ENCODE measurements around the gene USP40.

USP40 gene

GRCh38 chr2:233453916-233454315 lies 112.7 kb downstream of the USP40 start:
- Histone ChIP-seq H2AFZ (ENCODE audit: low read depth, low read length, severe bottlenecking) (no peak overlapping the region), H3K79me2 (ENCODE audit: insufficient read depth, low read length) (no peaks in the 10 kb centered on the region), H4K20me1 (ENCODE audit: low read depth, low read length) (no peaks in the 10 kb centered on the region), H3K36me3 (ENCODE audit: low read length) (no peaks in the 10 kb centered on the region), H3K9me2 (replicated peaks; ENCODE audit: insufficient read depth, low read length) (no peaks in the 10 kb centered on the region), H3K9ac (ENCODE audit: low read length) (no peak overlapping the region), H3K4me2 (ENCODE audit: low read depth, low read length, poor library complexity, severe bottlenecking) (no peak overlapping the region), H3K27me3 (ENCODE audit: low read length) (no peaks in the 10 kb centered on the region), H3K4me3 (ENCODE audit: insufficient read depth, low read length, poor library complexity, severe bottlenecking) (no peak overlapping the region), H3K27ac (ENCODE audit: low read depth, low read length) (no peak overlapping the region), H3F3A (ENCODE audit: insufficient read depth) (no peaks in the 10 kb centered on the region), H3K9me3 (ENCODE audit: insufficient read depth, low read length) (no peaks in the 10 kb centered on the region)
- TF ChIP-seq EZH2phosphoT487 (conservative IDR thresholded peaks at IDR 0.05; ENCODE audit: low read length): no peak
- TF ChIP-seq CTCF (IDR thresholded peaks at IDR 0.05; ENCODE audit: insufficient read depth, low read length, poor library complexity, severe bottlenecking): no peak

GRCh38 chr2:233453111-233453915 lies 113.3 kb downstream of the USP40 start:
- Histone ChIP-seq H3K9me3 (ENCODE audit: insufficient read depth, low read length) (no peaks in the 10 kb centered on the region), H3K4me3 (ENCODE audit: insufficient read depth, low read length, poor library complexity, severe bottlenecking) (no peak overlapping the region), H3F3A (ENCODE audit: insufficient read depth) (no peaks in the 10 kb centered on the region), H3K9me2 (replicated peaks; ENCODE audit: insufficient read depth, low read length) (no peaks in the 10 kb centered on the region), H3K27ac (ENCODE audit: low read depth, low read length) (no peak overlapping the region), H3K36me3 (ENCODE audit: low read length) (no peaks in the 10 kb centered on the region), H4K20me1 (ENCODE audit: low read depth, low read length) (no peaks in the 10 kb centered on the region), H3K4me2 (ENCODE audit: low read depth, low read length, poor library complexity, severe bottlenecking) (no peak overlapping the region), H3K9ac (ENCODE audit: low read length) (no peak overlapping the region), H2AFZ (ENCODE audit: low read depth, low read length, severe bottlenecking) (no peak overlapping the region), H3K27me3 (ENCODE audit: low read length) (no peaks in the 10 kb centered on the region), H3K79me2 (ENCODE audit: insufficient read depth, low read length) (no peaks in the 10 kb centered on the region)
- no peak for TF ChIP-seq EZH2phosphoT487 (conservative IDR thresholded peaks at IDR 0.05; ENCODE audit: low read length)
- no peak for TF ChIP-seq CTCF (IDR thresholded peaks at IDR 0.05; ENCODE audit: insufficient read depth, low read length, poor library complexity, severe bottlenecking)

- no peak overlapping the region for H3K27ac ChIP-seq (ENCODE audit: low read depth, low read length)
- H3K9me3 ChIP-seq (ENCODE audit: insufficient read depth, low read length): no peaks in the 10 kb centered on the region
- no peaks in the 10 kb centered on the region for H3K27me3 ChIP-seq (ENCODE audit: low read length)
- H3K36me3 ChIP-seq (ENCODE audit: low read length): no peaks in the 10 kb centered on the region
- H3F3A ChIP-seq (ENCODE audit: insufficient read depth): no peaks in the 10 kb centered on the region
- H3K9ac ChIP-seq (ENCODE audit: low read length): no peak overlapping the region
- no peaks in the 10 kb centered on the region for H3K9me2 ChIP-seq (replicated peaks; ENCODE audit: insufficient read depth, low read length)
- no peaks in the 10 kb centered on the region for H3K79me2 ChIP-seq (ENCODE audit: insufficient read depth, low read length)
- TF ChIP-seq EZH2phosphoT487 (conservative IDR thresholded peaks at IDR 0.05; ENCODE audit: low read length) (no peak), CTCF (IDR thresholded peaks at IDR 0.05; ENCODE audit: insufficient read depth, low read length, poor library complexity, severe bottlenecking) (no peak)
- no peak overlapping the region for H3K4me2 ChIP-seq (ENCODE audit: low read depth, low read length, poor library complexity, severe bottlenecking)
- no peak overlapping the region for H3K4me3 ChIP-seq (ENCODE audit: insufficient read depth, low read length, poor library complexity, severe bottlenecking)
- H2AFZ ChIP-seq (ENCODE audit: low read depth, low read length, severe bottlenecking): no peak overlapping the region
- no peaks in the 10 kb centered on the region for H4K20me1 ChIP-seq (ENCODE audit: low read depth, low read length)
Observed at GRCh38 chr2:233451950-233452349, 114.6 kb downstream of the USP40 start.
